CD4-positive, alpha-beta T cell (primary cell): Measurements from ENCODE around the gene LYST. TPM values are rescaled to one million over a fixed set of nuclear protein-coding genes. Genes with fewer than 3 reads are reported as not detected.

ENCODE experiments used
- ATAC-seq: fragments of 200-7000 bp; cut with Tn5 transposase; one replicate; pipeline ENCODE4 v1.10.0; 2022; ENCODE audit warnings: mild to moderate bottlenecking; ENCODE audit not compliant: poor library complexity
- CTCF ChIA-PET: fragments of 350-600 bp; sonication (Branson Sonifier 250); formaldehyde crosslinking; loops from one replicate; lab custom pipeline; 2021; ENCODE audit warnings: antibody characterized with exemption, inconsistent platforms; lab: Charles Lee
- POLR2A ChIA-PET: fragments of 350-600 bp; sonication (Branson Sonifier 250); formaldehyde crosslinking; loops from one replicate; lab custom pipeline; 2021; ENCODE audit warnings: antibody characterized with exemption, inconsistent platforms; lab: Charles Lee
- DNase-seq, 14 experiments: peaks; one replicate each; pipeline ENCODE4 v3.0.0-alpha.2; 2013 to 2020; ENCODE audit warnings: mixed read lengths in 2 of 14
- H3K27ac ChIP-seq, 2 donors: one replicate each; pipeline versions ENCODE4 v1.5.1 to v1.7.0; 2013; ENCODE audit warnings: low read length in 2 of 2, low read depth in 1 of 2, mild to moderate bottlenecking in 1 of 2
- H3K27me3 ChIP-seq, 2 experiments: 1 replicate in 1 of 2; 2 replicates in 1 of 2; pipeline versions ENCODE4 v1.6.1 to v1.7.0; 2013; ENCODE audit warnings: low read length in 2 of 2, control low read depth in 1 of 2, mild to moderate bottlenecking in 1 of 2, moderate library complexity in 1 of 2; ENCODE audit not compliant: insufficient read depth in 2 of 2, control insufficient read depth in 1 of 2
- H3K36me3 ChIP-seq: one replicate; pipeline ENCODE4 v1.6.1; 2013; ENCODE audit warnings: low read length, control low read depth; ENCODE audit not compliant: insufficient read depth
- H3K4me1 ChIP-seq: one replicate; pipeline ENCODE4 v1.6.1; 2013; ENCODE audit warnings: low read length, control low read depth; ENCODE audit not compliant: insufficient read depth
- H3K4me3 ChIP-seq: one replicate; pipeline ENCODE4 v1.5.1; 2013; ENCODE audit warnings: mild to moderate bottlenecking, low read length, moderate library complexity
- H3K9me3 ChIP-seq, 2 experiments: 1 replicate in 1 of 2; 2 replicates in 1 of 2; pipeline versions ENCODE4 v1.6.1 to v1.7.0; 2013; ENCODE audit warnings: low read length in 2 of 2, mild to moderate bottlenecking in 2 of 2, control low read depth in 1 of 2, moderate library complexity in 1 of 2; ENCODE audit not compliant: control insufficient read depth in 1 of 2, insufficient read depth in 1 of 2
- H3K27ac Mint-ChIP-seq: one replicate; pipeline ENCODE4 v1.8.0; 2020; ENCODE audit warnings: mixed read lengths
- H3K27me3 Mint-ChIP-seq: one replicate; pipeline ENCODE4 v1.8.0; 2021; ENCODE audit warnings: mixed read lengths
- H3K36me3 Mint-ChIP-seq: one replicate; pipeline ENCODE4 v1.8.0; 2021; ENCODE audit warnings: low read depth, mixed read lengths
- H3K4me1 Mint-ChIP-seq: one replicate; pipeline ENCODE4 v1.8.0; 2021; ENCODE audit warnings: low read depth, mixed read lengths
- H3K4me3 Mint-ChIP-seq: one replicate; pipeline ENCODE4 v1.8.0; 2020; ENCODE audit warnings: mild to moderate bottlenecking, mixed read lengths
- H3K9me3 Mint-ChIP-seq: one replicate; pipeline ENCODE4 v1.8.0; 2020; ENCODE audit warnings: mixed read lengths
- intact Hi-C, 2 experiments: fragments of 100-400 bp; cut with DNase I in 1 of 2; cut with micrococcal nuclease in 1 of 2; formaldehyde crosslinking; loops; one replicate each; pipeline versions ENCODE4 v1.15.1 to v1.9.0; 2023 to 2025; cut with DNase I, micrococcal nuclease
- total RNA-seq, 174 experiments: library from RNA in 2 of 174; stranded (reverse) in 2 of 174; gene quantifications; one replicate each; pipeline ENCODE4 v1.2.3 and lab custom pipeline; 2021 to 2026
- TF ChIP-seq, protein P1 (sequence below): fragments of 200-600 bp; IDR thresholded peaks from one replicate; pipeline ENCODE4 v1.8.0; 2022; ENCODE audit warnings: antibody characterized with exemption, mild to moderate bottlenecking

Gene LYST
- total RNA-seq, 2 experiments from 2014 or later = 24.9 to 26.8 TPM

DNA sequence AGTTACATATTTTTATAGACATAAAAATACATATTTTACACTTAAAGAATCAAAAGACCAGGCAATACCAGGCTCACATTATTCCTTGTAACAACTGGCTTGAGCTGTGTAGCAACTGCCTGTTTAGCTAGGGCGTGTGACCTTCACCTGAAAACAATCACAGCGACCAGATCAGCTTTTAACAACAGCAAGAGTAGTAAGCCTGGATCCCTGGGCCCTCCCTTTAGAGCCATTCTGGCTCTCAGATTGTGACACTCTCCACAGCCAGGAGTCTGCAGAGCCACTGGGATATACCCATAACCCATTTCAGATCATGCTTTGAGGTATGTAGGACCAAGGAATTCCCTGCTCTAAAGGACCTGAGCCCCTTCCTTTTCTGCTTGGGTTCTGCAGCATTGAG is 187.7 kb downstream of the LYST start:
- Histone ChIP-seq H3K27ac (no peak overlapping the region), H3K9me3 (peaks cover 13 to 23% of the 10 kb centered on the region in 2 experiments), H3K27me3 (no peaks in the 10 kb centered on the region), H3K4me1 (no peaks in the 10 kb centered on the region), H3K36me3 (peaks cover 35% of the 10 kb centered on the region), H3K4me3 (no peak overlapping the region)
- Mint-ChIP-seq H3K9me3 (peaks cover 9% of the 10 kb centered on the region), H3K27ac (no peak overlapping the region), H3K27me3 (no peaks in the 10 kb centered on the region), H3K4me3 (no peak overlapping the region), H3K36me3 (peaks cover 85% of the 10 kb centered on the region), H3K4me1 (no peaks in the 10 kb centered on the region)
- ATAC-seq (no peak), DNase-seq (no peak)
- ChIA-PET CTCF (no interaction called here), POLR2A (interaction anchor here (0.9 kb wide), 1 partner anchor 78 kb away, joined by 3 read pairs; no protein-coding TSS in a partner anchor)
- intact Hi-C loops = no loop called here
- TF ChIP-seq, protein P1, sequence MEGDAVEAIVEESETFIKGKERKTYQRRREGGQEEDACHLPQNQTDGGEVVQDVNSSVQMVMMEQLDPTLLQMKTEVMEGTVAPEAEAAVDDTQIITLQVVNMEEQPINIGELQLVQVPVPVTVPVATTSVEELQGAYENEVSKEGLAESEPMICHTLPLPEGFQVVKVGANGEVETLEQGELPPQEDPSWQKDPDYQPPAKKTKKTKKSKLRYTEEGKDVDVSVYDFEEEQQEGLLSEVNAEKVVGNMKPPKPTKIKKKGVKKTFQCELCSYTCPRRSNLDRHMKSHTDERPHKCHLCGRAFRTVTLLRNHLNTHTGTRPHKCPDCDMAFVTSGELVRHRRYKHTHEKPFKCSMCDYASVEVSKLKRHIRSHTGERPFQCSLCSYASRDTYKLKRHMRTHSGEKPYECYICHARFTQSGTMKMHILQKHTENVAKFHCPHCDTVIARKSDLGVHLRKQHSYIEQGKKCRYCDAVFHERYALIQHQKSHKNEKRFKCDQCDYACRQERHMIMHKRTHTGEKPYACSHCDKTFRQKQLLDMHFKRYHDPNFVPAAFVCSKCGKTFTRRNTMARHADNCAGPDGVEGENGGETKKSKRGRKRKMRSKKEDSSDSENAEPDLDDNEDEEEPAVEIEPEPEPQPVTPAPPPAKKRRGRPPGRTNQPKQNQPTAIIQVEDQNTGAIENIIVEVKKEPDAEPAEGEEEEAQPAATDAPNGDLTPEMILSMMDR = no peak

DNA sequence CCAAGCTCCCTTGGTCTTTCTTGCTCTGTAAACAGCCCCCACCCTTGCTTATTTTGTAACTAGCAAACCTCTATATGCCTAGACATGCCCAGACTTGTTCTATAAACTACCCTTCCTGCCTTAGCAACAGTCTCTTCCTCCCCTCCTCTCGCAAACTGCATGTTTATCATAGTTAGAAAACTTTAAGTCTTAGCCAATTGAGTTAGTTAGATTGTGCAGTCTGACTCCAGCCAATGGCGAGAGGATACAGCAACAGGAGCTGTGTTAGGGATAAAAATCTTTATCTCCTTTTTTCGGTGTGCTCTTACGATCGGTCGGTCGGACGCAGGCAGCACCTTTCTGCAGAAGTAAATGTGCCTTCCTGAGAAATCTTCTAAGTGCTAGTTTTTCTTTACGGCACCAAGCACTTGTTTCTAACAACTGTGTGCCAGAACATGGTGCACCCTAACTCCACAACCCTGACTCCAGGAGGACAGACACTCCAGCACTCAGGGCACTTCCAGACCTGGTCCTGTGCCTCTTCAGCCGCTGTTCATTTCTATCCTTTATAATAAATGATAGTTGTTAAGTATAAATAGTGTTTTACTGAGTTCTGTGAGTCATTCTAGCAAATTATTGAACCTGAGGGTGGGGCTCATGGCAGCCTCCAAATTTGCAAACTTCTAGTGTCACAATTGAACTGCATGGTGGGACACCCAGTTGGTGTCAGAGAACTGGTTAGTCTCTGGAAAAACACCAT is 191.4 kb downstream of the LYST start:
- ChIA-PET POLR2A (no interaction called here), CTCF (no interaction called here)
- intact Hi-C loops = no loop called here
- Mint-ChIP-seq H3K27ac (no peak overlapping the region), H3K36me3 (peaks cover 85% of the 10 kb centered on the region), H3K4me1 (no peaks in the 10 kb centered on the region), H3K27me3 (no peaks in the 10 kb centered on the region), H3K9me3 (peaks cover 34% of the 10 kb centered on the region), H3K4me3 (no peak overlapping the region)
- Histone ChIP-seq H3K36me3 (peaks cover 52% of the 10 kb centered on the region), H3K4me1 (no peaks in the 10 kb centered on the region), H3K4me3 (no peak overlapping the region), H3K27me3 (no peaks in the 10 kb centered on the region), H3K27ac (no peak overlapping the region), H3K9me3 (peaks cover 15 to 48% of the 10 kb centered on the region in 2 experiments)
- DNase-seq (no peak), ATAC-seq (no peak)
- TF ChIP-seq, protein P1 = no peak

DNA sequence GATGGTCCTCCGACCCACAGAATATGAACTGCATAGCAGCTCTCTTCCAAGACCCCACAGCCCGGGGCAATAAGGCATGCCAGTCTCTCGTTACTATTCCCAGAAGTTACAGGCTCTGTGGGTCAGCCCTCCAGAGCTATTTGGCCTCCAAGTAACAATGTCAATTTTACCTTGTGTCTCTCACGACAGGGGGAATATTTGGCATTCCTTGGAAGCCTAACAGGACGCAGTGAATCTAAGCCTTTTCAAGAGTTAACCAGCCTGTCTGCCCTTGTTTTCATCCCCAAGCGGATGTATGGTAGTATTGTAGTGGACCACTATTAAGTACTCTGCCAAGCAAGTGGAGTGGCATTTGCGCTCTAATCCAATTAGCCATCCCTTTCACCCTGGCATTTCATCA is 192.7 kb downstream of the LYST start:
- no peak overlapping the region for H3K27ac Mint-ChIP-seq
- no peak for DNase-seq
- TF ChIP-seq, protein P1 = no peak
- H3K36me3 Mint-ChIP-seq = peaks cover 87% of the 10 kb centered on the region
- Histone ChIP-seq H3K27me3 (no peaks in the 10 kb centered on the region), H3K36me3 (peaks cover 61% of the 10 kb centered on the region), H3K9me3 (peaks cover 25 to 62% of the 10 kb centered on the region in 2 experiments), H3K27ac (no peak overlapping the region), H3K4me1 (no peaks in the 10 kb centered on the region), H3K4me3 (no peak overlapping the region)
- ChIA-PET POLR2A (no interaction called here), CTCF (no interaction called here)
- intact Hi-C loops = no loop called here
- H3K27me3 Mint-ChIP-seq = no peaks in the 10 kb centered on the region
- peaks cover 41% of the 10 kb centered on the region for H3K9me3 Mint-ChIP-seq
- no peak for ATAC-seq
- no peak overlapping the region for H3K4me3 Mint-ChIP-seq
- H3K4me1 Mint-ChIP-seq = no peaks in the 10 kb centered on the region
